Measurements from ENCODE around the gene ACOT6. TPM values are rescaled to one million over a fixed set of nuclear protein-coding genes. Genes with fewer than 3 reads are reported as not detected.
"Not testable (repeated sequence)": the region's sequence is repeated elsewhere in the genome, so short reads cannot be mapped to it uniquely, and the experiment has no call there.

ACOT6 gene, protein sequence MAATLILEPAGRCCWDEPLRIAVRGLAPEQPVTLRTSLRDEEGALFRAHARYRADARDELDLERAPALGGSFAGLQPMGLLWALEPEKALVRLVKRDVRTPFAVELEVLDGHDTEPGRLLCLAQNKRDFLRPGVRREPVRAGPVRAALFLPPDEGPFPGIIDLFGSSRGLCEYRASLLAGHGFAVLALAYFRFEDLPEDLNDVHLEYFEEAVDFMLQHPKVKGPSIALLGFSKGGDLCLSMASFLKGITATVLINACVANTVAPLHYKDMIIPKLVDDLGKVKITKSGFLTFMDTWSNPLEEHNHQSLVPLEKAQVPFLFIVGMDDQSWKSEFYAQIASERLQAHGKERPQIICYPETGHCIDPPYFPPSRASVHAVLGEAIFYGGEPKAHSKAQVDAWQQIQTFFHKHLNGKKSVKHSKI
- not detected for total RNA-seq

- ATAC-seq, result peak; percentile 86
Observed at GRCh38 chr14:73612339-73613045, at the start of gene ACOT6. TSS of gene ACOT6 (plus strand) at chr14:73612517. CDS start at chr14:73612572, 55 bp downstream.

DNA sequence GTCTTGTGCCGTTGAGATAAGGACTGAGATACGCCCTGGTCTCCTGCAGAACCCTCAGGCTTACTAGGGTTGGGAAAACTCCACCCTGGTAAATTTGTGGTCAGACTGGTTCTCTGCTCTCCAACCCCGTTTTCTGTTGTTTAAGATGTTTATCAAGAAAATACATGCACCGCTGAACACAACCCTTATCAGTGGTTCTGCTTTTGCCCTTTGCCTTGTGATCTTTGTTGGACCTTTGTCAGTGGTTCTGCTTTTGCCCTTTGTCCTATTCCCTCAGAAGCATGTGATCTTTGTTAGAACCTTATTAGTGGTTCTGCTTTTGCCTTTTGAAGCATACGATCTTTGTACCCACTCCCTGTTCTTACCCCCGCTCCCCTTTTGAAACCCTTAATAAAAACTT is 49.6 kb upstream of the ACOT6 start:
- ATAC-seq, result not testable (repeated sequence)

- ATAC-seq, result not testable (repeated sequence)
Observed at GRCh38 chr14:73566431-73566830, 45.9 kb upstream of the ACOT6 start.

GRCh38 chr14:73566935-73567334 is 45.4 kb upstream of the ACOT6 start:
- not testable (repeated sequence) for ATAC-seq

DNA sequence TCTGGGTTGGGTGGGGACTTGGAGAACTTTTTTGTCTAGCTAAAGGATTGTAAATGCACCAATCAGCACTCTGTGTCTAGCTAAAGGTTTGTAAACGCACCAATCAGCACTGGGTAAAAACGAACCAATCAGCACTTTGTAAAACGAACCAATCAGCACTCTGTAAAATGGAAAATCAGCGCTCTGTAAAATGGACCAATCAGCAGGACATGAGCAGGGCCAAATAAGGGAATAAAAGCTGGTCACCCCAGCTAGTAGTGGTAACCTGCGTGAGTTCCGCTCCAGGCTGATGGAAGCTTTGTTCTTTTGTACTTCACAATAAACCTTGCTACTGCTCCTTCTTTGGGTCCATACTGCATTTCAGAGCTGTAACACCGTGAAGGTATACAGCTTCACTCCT is 45.0 kb upstream of the ACOT6 start:
- no peak for ATAC-seq

DNA sequence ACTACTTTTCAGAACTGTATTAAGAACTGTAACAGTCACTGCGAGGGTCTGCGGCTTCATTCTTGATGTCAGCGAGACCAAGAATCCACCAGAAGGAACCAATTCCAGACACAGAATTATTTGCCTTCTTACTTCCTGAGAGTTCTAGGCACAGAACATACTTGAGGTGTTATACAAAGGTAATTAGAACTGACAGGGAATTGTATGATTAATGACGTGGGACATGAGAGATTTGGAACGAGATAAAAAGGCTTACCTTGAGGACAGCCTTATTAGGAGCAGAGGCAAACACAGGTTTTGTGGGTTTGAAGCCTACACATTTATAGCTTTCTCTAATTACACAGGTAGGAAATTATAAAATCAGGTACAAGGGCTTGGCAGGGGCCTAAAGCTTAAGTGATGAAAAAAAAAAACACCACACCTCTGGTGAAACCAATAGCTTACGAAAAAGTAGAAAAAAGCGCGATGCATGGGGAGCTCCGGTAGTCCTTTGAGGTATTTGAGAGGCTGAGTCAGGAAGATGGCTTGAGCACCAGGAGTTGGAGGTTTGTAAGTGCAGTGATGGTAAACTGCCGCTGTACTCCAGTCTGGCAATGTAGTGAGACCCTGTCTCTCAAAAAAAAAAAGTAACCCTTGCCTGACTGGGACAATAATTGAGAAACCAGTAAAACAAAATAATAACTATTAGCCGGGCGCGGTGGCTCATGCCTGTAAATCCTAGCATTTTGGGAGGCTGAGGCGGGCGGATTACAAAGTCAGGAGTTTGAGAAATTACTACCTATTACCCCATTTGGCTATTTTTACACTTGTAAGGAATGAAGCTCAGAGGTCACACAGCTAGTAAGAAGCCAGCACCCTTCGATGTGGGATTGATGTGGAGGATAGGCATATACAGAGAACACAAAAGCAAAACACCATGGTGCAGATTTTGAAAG is 44.1 kb upstream of the ACOT6 start:
- no peak for ATAC-seq

DNA sequence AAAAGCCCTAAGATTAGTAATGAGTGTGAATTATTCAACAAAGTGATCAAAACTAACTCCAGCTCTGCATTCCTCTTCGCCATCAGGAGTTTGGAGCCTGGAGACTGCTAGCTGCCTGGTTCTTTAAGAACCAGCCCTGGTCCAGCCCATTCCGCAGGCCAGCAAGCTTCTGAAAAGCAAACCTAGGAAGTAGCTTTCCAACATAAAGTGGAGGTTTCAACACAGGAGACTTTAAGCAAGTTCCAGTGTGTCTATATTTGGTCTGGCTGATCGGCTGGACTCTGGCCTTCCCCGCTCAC is 43.5 kb upstream of the ACOT6 start:
- ATAC-seq, result not testable (repeated sequence)

DNA sequence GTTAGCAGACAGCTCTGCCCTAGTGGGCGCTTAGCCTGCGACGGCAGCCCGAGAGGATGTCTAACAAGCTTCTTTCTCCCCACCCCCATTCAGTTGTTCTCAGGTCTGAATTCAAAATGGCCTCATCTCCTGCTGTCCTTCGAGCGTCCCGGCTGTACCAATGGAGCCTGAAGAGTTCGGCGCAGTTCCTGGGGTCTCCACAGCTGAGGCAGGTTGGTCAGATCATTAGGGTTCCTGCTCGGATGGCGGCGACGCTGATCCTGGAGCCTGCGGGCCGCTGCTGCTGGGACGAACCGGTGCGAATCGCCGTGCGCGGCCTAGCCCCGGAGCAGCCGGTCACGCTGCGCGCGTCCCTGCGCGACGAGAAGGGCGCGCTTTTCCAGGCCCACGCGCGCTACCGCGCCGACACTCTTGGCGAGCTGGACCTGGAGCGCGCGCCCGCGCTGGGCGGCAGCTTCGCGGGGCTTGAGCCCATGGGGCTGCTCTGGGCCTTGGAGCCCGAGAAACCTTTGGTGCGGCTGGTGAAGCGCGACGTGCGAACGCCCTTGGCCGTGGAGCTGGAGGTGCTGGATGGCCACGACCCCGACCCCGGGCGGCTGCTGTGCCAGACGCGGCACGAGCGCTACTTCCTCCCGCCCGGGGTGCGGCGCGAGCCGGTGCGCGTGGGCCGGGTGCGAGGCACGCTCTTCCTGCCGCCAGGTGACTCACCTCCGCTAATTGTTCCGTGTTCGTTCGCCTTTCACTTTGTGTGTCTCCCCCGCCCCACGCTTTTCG is 42.9 kb upstream of the ACOT6 start, which contains the start of gene ACOT2:
ACOT2 (plus strand) TSS at position 29 of the 774 bp plus-strand sequence; CDS start at position 57, 28 bp downstream.
- ATAC-seq, result peak; percentile 82

GRCh38 chr14:73570913-73571312 is 41.4 kb upstream of the ACOT6 start:
- ATAC-seq, result peak; percentile 70

DNA sequence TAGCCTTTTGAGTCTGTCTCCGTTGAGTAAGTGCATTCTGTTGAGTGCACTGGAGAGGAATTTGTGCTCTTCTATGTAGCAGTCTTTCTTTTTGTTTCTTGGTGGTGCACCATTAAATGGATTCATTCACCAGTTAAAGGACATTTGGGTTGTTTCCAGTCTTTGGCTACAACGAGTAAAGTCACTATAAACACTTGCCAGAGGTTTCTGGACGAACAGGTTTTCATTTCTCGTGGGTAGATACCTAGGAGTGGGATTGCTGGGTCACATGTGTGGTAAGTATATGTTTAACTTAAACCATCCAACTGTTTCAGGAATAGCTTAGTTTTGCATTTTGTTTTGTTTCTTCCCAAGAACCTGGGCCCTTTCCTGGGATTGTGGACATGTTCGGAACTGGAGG is 39.3 kb upstream of the ACOT6 start:
- ATAC-seq, result not testable (repeated sequence)

DNA sequence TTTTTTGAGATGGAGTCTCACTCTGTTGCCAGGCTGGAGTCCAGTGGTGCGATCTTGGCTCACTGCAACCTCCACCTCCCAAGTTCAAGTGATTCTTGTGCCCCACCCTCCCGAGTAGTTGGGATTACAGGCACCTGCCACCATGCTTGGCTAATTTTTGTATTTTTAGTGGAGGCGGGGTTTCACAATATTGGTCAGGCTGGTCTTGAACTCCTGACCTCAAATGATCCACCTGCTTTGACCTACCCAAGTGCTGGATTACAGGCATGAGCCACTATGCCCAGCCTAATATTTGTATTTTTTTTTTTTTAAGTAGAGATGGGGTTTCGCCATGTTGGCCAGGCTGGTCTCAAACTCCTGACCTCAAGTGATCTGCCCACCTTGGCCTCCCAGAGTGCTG is 38.6 kb upstream of the ACOT6 start:
- ATAC-seq, result not testable (repeated sequence)

- not testable (repeated sequence) for ATAC-seq
Observed at GRCh38 chr14:73574251-73574650, 38.1 kb upstream of the ACOT6 start.

GRCh38 chr14:73576391-73576790 is 35.9 kb upstream of the ACOT6 start:
- peak; percentile 40 for ATAC-seq

DNA sequence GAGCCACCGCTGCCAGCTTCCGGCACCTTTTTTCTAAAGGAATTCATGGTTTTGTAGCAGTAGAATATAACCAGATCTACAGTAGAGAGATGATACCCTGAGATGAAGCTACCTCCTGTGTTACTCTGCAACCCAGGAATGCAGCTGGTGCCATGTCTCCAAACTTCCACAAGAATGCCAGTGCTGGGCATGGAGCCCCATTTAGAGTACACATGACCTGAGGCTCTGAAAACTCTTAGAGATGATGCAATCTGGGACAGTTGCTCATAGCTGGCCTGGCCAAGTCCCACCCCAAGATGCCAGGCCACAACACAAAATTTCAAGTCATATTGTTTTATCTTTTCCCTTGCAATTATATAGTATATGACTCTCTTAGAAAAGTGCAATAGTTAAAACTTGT is 35.1 kb upstream of the ACOT6 start:
- peak; percentile 24 for ATAC-seq

DNA sequence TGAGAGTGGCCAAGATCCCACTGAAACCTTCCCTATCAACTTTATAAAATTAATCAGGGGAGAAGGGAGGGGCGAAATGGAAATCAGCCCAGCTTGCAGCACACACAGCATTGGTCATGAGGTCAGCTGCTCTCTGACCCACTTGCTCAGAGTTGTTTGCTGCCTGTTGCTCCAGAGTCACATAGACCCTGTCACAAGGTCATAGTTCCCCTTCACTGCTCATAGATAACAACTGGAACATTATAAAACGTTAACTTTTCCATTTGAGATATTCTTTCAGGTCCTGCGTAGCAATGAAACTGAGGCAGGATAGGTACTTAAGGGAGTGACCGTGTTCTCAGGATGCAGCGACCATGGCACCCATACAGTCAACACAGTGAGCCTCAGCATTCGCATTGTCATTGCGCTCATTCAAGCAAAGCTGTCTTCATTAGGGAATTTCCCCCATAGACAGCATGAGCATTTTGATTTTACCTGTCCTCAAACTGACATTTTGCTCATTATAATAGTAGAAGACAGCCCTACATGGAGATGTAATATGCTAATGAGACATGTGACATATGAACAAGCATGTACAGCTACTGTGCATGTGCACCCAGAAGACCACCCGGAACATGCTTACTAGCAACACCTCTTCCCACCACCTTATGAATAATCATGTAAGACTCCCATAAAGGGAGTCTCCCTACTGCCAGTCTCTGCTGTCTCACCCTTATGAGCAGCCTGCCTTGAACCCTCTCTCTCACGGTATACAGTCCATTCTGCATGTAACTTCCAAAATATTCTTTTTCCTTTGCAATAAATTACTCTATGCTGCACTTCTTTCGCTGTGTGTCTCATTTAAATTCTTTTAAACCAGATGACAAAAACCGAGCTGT is 30.0 kb upstream of the ACOT6 start:
- ATAC-seq, result not testable (repeated sequence)

DNA sequence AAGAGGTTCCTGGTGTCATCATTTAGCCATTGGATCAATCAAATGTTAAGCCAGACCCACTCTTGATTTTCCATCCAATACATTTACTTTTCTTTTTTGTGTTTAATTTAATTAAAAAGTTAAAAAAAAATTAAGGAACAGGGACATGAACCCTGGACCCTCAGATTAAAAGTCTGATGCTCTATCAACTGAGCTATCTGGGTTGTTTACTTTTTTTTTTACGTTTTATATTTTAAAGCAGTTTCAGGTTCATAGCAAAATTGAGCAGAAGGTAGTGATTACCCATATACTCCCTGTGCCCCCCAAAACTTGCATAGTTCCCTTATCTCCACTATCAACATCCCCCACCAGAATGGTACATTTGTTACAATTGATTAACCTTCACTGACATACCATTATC is 23.6 kb upstream of the ACOT6 start:
- ATAC-seq, result no peak

GRCh38 chr14:73589116-73589515 is 23.2 kb upstream of the ACOT6 start:
- ATAC-seq, result no peak

GRCh38 chr14:73590673-73591004 is 21.7 kb upstream of the ACOT6 start:
- not testable (repeated sequence) for ATAC-seq

DNA sequence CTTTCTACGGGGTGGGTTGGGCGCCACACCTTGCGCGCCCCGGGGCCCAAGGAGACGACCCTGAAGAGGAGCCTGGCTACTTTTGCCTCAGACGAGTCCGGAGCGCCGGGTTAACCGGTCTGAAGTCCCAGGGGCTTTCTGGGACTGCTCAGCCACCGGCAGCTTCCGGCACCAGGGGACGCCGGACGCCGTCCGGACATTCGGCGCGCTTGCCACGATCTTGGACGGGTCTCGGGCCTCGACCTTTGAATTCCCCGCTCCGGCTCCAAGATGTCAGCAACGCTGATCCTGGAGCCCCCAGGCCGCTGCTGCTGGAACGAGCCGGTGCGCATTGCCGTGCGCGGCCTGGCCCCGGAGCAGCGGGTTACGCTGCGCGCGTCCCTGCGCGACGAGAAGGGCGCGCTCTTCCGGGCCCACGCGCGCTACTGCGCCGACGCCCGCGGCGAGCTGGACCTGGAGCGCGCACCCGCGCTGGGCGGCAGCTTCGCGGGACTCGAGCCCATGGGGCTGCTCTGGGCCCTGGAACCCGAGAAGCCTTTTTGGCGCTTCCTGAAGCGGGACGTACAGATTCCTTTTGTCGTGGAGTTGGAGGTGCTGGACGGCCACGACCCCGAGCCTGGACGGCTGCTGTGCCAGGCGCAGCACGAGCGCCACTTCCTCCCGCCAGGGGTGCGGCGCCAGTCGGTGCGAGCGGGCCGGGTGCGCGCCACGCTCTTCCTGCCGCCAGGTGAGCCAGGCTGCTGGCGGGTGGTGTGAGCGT is 20.4 kb upstream of the ACOT6 start, which contains the start of gene ACOT4:
ACOT4 (plus strand) TSS at position 184 of the 760 bp plus-strand sequence; CDS start at position 271, 87 bp downstream.
- ATAC-seq, result peak; percentile 89

- ATAC-seq, result no peak
Observed at GRCh38 chr14:73594491-73594890, 17.8 kb upstream of the ACOT6 start.
